ENCODE results near the gene MEIS1. TPM values are rescaled to one million over a fixed set of nuclear protein-coding genes. Genes with fewer than 3 reads are reported as not detected.
A peak's percentile ranks its signal among the peaks of the same experiment; 100 is the strongest.

MEIS1 gene
- total and polyA plus RNA-seq, 2 donors from 2014 or later, result 7.3 to 36.7 TPM

DNA sequence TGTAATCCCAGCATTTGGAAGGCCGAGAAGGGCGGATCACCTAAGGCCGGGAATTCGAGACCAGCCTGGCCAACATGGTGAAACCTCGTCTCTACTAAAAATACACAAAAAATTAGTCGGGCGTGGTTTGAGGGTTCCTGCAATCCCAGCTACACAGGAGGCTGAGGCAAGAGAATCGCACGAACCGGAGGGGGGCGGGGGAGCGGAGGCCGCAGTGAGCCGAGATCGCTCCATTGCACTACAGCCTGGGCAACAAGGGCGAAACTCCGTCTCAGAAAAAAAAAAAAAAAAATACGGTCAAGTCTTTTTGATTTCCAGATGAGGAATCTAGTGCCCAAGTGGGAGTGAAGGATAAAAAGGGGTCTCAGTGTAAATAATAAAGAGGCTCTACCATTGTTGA lies 16.5 kb upstream of the MEIS1 start:
- H3K36me3 ChIP-seq (ENCODE audit: control insufficient read depth in 2 of 3, insufficient read depth in 3 of 3, low read length in 3 of 3), result no peaks in the 10 kb centered on the region
- no peak for FAIRE-seq
- H3K27me3 ChIP-seq (ENCODE audit: control insufficient read depth, insufficient read depth, low read length), result no peaks in the 10 kb centered on the region
- H3K9me3 ChIP-seq (ENCODE audit: control insufficient read depth in 2 of 3, insufficient read depth in 1 of 3, low read length in 3 of 3), result no peaks in the 10 kb centered on the region
- H3K27ac ChIP-seq (ENCODE audit: low read depth in 2 of 2, low read length in 2 of 2), result no peak overlapping the region
- no peak overlapping the region for H3K4me3 ChIP-seq (ENCODE audit: low read length in 3 of 3)
- no peaks in the 10 kb centered on the region for H3K4me1 ChIP-seq (ENCODE audit: control insufficient read depth in 2 of 3, insufficient read depth in 2 of 3, low read depth in 1 of 3, low read length in 3 of 3)
- H3K9ac ChIP-seq (ENCODE audit: low read length in 3 of 3), result no peak overlapping the region
- DNase-seq, result peak in 1 of 5 donors; percentile 49
- TF ChIP-seq, protein P1, sequence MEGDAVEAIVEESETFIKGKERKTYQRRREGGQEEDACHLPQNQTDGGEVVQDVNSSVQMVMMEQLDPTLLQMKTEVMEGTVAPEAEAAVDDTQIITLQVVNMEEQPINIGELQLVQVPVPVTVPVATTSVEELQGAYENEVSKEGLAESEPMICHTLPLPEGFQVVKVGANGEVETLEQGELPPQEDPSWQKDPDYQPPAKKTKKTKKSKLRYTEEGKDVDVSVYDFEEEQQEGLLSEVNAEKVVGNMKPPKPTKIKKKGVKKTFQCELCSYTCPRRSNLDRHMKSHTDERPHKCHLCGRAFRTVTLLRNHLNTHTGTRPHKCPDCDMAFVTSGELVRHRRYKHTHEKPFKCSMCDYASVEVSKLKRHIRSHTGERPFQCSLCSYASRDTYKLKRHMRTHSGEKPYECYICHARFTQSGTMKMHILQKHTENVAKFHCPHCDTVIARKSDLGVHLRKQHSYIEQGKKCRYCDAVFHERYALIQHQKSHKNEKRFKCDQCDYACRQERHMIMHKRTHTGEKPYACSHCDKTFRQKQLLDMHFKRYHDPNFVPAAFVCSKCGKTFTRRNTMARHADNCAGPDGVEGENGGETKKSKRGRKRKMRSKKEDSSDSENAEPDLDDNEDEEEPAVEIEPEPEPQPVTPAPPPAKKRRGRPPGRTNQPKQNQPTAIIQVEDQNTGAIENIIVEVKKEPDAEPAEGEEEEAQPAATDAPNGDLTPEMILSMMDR (IDR thresholded peaks at IDR 0.05; ENCODE audit: borderline replicate concordance, extremely low read depth, insufficient read depth), result no peak
- intact Hi-C loops (cut with DNase I), result no loop called here

DNA sequence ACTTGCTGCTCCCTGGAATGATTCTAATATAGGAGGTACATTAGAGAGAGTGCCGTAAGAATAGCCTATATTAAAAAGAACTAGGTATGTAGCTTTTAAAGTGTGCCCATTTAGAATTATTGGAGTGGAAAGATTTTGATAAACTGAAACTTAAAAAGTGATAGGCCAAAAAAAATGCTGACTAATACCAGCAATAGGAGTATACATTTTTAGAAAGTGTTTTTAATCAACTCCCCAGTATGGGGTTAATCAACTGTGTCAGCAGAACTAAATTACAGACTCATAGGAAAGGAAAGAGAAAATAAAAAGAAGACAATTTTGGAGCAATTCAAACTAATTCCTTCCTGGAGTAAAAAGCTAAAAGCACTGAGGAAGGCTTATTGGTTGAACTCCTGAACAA lies 13.3 kb upstream of the MEIS1 start:
- H3K9me3 ChIP-seq (ENCODE audit: control insufficient read depth in 2 of 3, insufficient read depth in 1 of 3, low read length in 3 of 3), result no peaks in the 10 kb centered on the region
- no peaks in the 10 kb centered on the region for H3K4me1 ChIP-seq (ENCODE audit: control insufficient read depth in 2 of 3, insufficient read depth in 2 of 3, low read depth in 1 of 3, low read length in 3 of 3)
- no peaks in the 10 kb centered on the region for H3K27me3 ChIP-seq (ENCODE audit: control insufficient read depth, insufficient read depth, low read length)
- no peak overlapping the region for H3K4me3 ChIP-seq (ENCODE audit: low read length in 3 of 3)
- TF ChIP-seq, protein P1 (IDR thresholded peaks at IDR 0.05; ENCODE audit: borderline replicate concordance, extremely low read depth, insufficient read depth), result no peak
- no peak overlapping the region for H3K9ac ChIP-seq (ENCODE audit: low read length in 3 of 3)
- FAIRE-seq, result no peak
- intact Hi-C loops (cut with DNase I), result no loop called here
- no peak for DNase-seq
- H3K36me3 ChIP-seq (ENCODE audit: control insufficient read depth in 2 of 3, insufficient read depth in 3 of 3, low read length in 3 of 3), result no peaks in the 10 kb centered on the region
- H3K27ac ChIP-seq (ENCODE audit: low read depth in 2 of 2, low read length in 2 of 2), result no peak overlapping the region

DNA sequence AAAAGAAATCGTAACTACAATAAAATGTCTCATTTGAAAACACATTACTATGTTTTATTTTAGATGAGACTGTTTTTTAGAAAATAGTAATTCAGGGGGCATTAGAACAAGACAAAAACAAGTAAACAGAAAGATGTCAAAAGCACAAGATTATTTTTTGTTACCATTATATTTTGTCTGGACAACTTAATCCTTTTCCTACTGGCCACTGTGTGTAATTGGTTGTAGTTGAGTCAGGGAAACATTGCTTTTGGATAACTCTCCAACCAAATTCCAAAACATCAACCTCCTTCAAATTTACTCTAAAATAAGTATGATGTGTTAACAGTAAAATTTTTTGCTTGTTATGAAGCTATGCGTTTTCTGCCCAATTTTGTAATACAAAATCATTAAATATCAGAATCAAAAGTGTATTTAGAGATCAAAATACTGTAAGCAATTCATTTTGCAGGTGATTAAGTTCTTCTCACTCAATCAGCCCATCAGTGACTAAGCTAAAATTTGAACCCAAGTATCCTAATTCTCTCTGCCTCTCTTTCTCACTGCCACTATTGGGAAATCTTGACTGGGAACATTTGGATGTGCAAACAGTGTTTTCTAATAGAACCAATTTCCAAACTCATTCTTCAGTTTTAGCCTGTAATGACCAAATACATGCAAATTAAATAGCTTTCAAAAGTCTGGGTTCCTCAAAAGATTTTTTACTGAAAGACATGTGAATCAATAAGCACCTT lies 11.4 kb upstream of the MEIS1 start:
- Histone ChIP-seq H3K4me1 (ENCODE audit: control insufficient read depth in 2 of 3, insufficient read depth in 2 of 3, low read depth in 1 of 3, low read length in 3 of 3) (no peaks in the 10 kb centered on the region), H3K9ac (ENCODE audit: low read length in 3 of 3) (no peak overlapping the region), H3K9me3 (ENCODE audit: control insufficient read depth in 2 of 3, insufficient read depth in 1 of 3, low read length in 3 of 3) (no peaks in the 10 kb centered on the region), H3K36me3 (ENCODE audit: control insufficient read depth in 2 of 3, insufficient read depth in 3 of 3, low read length in 3 of 3) (no peaks in the 10 kb centered on the region), H3K4me3 (ENCODE audit: low read length in 3 of 3) (no peak overlapping the region), H3K27me3 (ENCODE audit: control insufficient read depth, insufficient read depth, low read length) (no peaks in the 10 kb centered on the region), H3K27ac (ENCODE audit: low read depth in 2 of 2, low read length in 2 of 2) (no peak overlapping the region)
- FAIRE-seq (no peak), DNase-seq (no peak)
- intact Hi-C loops (cut with DNase I), result no loop called here
- TF ChIP-seq, protein P1 (IDR thresholded peaks at IDR 0.05; ENCODE audit: borderline replicate concordance, extremely low read depth, insufficient read depth), result no peak

Data from kidney (tissue), 14 donors.